Measurements from ENCODE around the gene C2CD4B. TPM values are rescaled to one million over a fixed set of nuclear protein-coding genes. Genes with fewer than 3 reads are reported as not detected.

C2CD4B gene
- total RNA-seq, 1 donor from 2014 or later = 7.9 TPM

DNA sequence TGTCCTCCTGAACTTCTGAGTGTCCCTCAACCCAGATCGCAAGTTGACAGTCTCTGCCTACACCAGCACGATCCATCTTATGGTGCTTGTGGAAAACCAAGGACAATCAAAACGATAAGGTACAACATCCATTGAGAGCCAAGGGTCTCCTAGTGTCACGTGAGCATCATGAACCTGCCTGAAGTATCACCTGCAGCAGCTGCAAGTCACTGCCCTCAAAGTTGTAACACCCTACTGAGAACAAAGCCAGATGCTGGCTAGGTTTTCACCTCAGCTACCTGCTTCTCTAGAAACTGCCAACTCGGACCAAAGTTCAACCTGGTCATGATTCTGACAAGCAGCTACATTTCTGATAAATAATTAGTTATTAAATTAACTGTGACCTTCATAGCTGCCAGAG lies 17.5 kb downstream of the C2CD4B start:
- DNase-seq = no peak

DNA sequence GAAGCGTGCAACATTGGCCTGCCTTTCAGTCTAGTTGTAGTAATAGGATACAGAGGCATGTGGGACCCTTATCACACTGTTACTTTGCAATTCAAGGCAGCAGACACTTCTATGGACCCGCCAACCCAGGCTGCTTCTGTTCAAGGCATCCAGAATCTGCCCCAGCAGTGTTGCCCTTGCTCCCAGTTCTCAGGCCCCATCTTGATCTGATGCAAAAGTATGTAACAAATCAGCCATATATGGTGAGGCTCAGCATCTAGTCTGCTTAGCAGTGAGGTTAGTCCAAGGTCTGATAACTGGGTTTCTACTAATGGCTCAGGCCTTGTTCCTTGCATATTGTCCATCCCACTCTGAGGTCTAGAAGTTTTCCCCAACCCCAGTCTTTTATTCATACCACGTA lies 17.9 kb downstream of the C2CD4B start:
- no peak for DNase-seq

DNA sequence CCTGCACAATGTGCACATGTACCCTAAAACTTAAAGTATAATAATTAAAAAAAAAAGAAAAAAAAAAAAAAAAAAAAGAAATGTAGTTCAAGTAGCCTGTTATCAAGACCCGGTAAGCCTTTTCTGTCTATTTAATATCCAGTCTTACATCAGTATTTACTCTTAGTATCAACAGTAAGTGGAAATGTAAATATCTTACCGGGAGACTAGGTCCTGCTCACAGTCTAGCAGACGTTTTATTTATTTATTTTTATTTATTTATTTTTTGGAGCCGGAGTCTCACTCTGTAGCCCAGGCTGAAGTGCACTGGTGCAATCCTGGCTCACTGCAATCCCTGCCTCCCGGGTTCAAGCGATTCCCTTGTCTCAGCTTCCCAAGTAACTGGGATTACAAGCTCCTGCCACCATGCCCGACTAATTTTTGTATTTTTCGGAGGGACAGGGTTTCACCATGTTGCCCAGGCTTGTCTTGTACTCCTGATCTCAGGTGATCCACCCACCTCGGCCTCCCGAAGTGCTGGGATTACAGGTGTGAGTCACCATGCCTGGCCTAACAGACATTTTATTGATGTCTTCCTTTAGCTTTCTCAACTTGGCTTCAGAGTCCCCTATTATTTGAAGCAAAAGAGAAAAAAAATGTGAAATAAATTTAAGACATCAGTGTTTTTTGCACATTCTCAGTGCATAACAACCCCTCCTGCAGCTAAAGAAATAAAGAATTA lies 19.9 kb downstream of the C2CD4B start:
- DNase-seq = no peak

DNA sequence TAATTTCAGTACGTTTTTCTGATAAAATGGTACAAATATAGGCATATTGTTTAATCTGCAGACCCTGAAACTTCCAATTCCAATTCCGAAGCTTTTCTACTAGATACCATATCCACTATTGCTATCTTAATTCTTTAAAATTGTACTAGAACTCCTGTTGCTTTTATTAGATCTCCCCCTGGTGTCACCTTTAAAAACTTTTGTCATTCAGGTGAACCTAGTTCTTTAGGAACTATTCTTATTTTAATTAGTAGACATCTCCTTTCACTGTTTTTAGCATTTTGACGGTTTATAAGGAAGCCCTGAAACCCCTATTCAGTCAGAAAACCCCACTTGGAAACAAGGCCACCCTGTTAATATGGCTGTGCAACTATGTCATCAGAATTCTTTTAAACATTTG lies 22.3 kb downstream of the C2CD4B start:
- no peak for DNase-seq

DNA sequence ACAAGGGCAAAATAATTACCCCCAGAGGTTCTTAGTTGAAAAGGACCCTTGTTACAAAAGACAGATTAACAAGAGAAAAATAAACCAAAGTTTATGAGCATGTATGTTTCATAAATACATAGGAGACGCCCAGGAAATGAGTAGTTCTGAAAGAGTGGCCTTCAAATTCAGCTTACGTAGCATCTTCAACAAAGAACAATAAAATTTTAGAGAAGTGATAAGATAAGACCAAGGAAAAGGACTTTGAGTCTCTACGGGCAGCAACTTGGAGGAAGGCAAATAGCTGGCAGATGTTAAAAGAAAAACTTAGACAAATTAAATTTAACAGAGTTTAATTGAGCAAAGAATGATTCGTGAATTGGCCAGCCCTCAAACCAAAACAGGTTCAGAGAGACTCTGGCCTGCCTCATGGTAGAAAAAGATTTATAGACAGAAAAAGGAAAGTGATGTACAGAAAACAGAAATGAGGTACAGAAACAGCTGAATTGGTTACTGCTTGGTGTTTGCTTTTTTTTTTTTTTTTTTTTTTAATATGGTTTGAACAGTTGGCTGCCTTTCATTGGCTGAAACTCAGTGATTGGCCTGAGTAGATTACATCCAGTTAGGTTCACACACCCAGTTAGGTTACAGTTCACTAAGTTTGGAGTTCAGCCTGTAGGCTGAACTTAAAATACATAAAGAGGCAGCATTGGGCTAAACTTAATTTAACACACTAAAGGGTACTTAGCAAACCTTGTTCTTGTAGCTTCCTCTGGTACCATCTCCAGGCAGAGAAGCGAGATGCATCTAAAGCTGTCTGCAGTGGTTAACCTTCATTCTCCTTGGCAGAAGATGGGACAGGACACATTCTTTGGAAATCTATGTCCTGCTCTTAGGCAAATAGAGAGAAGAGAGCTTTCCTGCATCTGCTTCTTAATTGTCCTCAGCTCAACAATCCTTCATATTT lies 23.2 kb downstream of the C2CD4B start:
- DNase-seq = no peak

DNA sequence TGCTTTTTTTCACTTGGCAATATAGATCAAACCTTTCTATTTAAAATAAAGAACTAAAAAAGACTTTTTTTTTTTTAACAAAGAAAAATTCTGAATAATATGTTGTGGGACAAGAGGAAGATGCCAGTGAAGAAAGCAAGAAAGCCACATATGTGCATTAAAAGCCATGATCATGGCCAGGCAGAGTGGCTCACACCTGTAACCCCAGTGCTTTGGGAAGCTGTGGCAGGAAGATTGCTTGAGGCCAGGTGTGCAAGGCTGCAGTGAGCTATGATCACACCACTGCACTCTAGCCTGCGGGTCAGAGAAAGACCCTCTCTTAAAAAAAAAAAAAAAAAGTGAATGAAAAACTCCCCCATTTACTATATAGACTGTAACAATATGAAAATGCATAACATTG lies 23.9 kb downstream of the C2CD4B start:
- DNase-seq = no peak

DNA sequence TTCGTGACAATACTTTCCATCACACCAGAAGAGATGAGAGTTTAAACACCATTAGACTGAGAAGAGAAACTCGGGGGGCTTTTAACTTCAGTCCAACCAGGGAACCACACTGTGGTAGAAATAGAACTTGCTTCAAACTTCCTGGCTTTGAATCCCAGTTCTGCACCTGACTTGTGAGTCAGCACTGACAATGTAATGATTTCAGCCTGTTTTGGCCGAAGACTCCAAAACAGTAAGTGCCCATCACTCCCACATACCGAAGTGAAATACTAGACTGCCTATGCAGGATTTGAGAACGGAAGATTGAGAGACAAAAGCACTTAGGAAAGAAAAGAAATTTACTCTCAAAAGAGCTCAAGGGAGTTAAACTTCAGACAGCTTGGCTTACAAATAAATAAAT lies 27.0 kb downstream of the C2CD4B start:
- DNase-seq = no peak

DNA sequence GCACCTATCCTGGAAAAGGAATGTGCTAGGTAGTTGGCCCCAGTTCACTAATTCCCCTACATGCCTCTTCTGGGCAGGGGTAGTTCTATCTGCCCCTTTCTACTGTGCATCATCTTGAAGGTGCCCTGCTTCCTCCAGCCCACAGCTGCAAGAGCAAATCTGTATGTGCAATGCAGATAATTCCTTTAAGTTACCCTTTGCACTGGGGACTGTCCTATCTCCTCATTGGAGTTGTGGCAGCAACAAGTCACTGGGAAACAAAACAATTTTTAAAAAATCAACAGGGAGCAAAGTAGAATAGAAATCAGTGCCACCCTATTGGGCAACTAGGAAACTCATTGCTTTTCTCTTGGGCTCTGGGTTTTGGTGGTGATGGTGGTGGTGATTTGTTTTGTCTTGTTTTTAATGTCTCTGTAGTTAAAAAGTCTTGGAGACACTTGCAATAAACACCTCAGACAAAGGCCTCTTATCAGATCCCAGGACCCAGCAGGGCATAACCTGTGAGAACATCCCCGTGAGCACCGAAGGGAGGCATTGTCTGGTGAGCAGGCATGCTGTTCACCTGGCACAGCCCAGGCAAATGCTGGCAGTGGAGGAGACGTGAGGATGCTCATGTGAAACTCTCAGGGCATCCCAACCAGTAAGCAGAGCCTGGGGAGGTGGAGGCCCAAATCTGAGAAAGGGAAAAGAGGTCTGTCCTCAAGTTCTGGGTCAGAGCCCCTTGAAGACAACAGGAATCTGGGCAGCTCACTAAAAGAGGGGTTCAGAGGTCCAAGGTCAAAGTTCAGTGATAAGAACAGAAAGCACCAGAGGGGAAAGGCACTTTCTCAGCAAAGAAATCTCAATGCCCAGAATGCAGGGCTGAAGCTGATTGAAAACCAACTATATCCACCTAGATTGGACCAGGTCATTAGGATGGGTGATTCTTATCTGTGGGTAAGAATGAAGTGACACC lies 27.9 kb downstream of the C2CD4B start:
- DNase-seq = no peak

DNA sequence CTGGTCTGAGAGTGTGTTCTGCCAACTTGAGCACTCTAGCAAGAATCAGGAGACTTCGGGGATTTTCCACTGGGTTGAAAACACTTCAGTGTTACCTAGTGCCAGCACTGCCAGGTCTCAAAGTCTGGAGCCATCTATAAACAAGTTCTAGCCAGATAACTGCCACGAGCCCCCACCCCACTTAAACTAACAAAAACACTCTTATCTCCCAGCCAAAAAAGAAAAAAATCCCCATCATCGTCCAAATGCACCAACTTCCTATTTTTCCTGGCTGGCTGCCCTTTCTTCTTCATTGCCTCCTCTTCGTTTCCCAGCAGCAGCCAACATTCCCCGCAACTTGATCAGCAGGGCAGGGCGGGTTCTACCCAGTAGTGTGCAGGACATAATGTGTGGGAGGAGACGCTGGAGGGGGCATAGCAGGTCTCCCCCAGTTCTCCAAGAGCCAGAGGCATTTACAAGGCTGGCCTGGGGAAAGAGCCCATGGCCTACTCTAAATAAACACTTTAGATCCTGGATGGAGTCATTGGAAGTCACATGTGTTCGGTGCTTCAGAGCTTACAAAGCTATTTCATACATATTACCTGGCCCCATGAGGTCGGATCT lies 29.5 kb downstream of the C2CD4B start:
- DNase-seq = no peak

DNA sequence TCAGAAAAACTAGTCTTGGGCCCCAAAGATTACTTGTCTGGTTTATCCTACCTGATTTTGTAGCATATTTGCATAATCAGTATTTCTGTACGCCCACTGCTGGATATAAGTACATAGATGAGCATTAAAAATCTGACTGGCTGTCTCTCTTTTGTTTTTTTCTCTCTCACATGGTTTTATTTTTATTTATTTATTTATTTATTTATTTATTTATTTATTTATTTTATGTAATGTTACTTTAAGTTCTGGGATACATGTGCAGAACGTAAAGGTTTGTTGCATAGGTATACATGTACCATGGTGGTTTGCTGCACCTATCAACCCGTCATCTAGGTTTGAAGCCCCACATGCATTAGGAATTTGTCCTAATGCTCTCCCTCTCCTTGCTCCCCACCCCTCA lies 31.9 kb downstream of the C2CD4B start:
- no peak for DNase-seq

DNA sequence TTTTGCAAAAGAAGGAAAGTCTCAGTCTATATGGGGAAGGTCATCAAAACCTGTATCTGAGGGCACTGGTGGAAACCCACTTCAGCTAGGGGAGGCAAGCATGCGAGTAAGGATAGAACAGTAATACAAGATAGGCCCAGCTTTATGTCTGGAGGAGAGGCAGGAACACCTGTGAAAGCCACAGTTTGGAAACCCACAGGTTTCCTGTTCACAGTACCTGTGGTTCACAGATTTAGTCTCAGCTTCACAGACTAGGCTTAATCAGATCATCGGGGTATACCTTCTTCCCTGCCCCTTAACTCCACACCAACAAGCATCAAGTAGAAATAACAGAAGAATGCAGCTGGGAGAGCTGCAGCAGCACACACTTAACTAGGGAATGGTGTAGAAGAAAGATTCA lies 36.2 kb downstream of the C2CD4B start:
- no peak for DNase-seq

DNA sequence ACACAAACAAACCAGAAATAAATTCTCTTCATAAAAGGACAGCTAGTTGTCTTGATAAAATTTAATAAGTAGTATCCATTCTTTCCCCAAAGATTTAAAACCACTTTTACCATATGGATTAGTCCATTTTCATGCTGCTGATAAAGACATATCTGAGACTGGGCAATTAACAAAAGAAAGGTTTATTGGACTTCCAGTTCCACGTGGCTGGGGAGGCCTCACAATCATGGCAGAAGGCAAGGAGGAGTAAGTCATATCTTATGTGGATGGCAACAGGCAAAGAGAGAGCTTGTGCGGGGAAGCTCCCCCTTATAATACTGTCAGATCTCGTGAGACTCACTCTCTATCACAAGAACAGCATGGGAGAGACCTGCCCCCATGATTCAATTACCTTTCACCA lies 38.7 kb downstream of the C2CD4B start:
- DNase-seq = no peak

DNA sequence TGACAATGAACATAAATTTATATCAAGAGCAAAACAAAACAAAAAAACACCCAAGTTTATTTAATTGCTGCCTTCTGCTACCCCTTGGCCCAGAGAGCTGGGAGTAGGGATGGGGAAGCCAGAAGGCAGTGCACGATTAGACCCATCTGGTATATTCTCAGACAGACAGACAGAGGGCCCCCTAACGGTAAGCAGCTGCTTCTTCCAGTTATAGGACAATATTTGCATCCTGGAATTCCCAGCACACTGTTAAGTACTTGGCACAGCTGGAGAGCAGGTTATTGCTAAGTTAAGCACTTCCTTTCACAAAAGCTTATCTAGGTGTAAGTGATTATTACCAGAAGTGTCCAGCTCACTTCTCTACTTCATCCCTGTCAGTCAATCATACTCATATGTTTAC lies 39.3 kb downstream of the C2CD4B start:
- DNase-seq = peak; percentile 34

DNA sequence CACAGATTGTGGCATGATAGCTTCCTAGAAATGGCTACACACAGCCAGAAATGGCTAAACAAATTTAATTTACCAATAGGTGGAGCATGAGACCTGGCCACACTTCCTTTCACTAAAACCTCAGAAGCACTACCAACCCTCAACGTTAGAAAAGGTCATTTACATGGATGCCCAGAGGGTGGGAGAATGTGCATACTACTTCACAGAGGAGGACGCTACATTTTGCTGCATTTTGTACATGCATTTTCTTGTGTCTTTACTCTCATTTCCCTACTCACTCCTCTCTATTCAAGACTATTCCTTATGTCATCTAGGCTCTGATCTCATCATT lies 40.1 kb downstream of the C2CD4B start:
- DNase-seq = no peak

DNA sequence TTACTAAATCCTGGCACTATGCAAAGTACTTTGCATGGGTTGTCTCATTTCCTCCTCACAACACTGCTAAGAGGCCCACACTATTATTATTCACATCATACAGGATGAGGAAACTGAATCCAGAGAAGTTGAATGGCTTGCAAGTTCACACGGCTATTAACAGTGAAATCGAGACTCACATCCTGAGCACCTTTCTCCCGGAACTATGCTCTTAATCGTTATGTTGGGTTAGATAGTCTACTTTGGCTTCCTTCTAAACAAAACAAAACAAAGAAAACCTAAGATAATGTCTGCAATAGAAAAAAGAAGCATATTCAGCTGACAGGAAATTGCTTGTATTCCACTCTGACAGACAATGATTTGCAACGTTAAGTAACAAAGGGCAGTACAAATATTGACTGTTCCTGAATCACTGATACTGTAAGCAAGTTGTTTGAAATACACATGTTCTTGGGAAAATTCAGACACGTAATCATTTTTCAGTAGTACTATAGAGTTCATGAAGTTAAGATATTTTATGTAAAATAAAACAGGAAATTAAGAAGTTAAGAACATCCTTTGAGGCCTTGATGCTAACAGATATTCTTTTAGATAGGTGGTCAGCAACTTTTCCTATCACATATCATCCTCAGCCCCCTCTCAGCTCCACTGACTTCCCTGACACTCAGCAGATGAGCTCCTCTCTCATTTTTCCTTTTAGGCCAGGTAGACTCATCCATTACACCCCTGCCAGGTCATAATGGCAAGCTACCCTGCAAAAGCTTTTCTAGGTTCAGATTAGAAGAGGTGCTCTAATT lies 40.7 kb downstream of the C2CD4B start:
- DNase-seq = peak; percentile 36

DNA sequence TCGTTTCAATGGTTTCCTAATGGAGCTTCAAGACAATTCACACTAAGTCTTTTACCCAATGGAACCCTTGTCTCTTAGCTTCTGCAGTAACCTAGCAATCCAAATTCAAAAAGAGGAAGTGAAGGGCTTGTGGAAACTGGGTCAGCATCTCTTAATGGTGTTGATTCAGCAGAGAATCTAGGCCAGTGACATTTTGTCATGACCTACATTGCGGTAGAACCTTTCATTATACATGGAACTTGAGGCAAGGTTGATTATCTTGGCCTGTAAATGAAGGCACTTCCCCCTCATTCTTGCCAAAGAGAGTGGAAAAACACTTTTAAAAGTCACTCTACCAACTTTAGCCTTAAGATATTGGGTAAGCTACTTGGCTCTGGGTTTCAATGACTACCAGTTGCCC lies 42.8 kb downstream of the C2CD4B start:
- no peak for DNase-seq

DNA sequence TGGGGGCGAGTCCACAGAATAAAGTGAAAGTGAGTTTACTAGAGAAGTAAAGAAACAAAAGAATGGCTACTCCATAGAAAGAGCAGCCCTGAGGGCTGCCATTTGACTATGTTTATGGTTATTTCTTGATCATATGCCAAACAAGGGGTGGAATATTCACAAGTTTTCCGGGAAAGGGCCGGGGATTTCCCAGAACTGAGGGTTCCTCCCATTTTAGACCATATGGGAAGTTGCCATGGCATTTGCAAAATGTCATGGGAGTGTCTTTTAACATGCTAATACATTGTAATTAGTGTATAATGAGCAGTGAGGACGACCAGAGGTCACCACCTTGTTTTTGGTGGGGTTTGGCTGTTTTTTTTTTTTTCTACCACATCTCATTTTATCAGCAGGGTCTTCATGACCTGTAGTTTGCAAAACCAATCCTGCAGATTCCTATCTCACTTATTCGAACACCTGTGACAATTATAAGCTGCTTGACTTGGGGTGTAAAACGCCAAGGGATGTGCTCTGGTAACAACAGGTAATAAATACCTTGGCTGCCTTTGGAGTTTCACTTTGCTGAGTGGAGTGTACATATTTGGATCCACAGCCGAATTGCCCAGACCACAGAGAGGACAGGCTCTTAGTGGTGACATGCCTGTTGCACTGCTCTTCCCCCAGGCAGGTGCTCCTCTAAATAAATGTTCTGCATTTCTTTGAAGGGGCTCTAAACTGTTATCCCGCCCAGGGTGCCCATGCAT lies 43.6 kb downstream of the C2CD4B start:
- no peak for DNase-seq

DNA sequence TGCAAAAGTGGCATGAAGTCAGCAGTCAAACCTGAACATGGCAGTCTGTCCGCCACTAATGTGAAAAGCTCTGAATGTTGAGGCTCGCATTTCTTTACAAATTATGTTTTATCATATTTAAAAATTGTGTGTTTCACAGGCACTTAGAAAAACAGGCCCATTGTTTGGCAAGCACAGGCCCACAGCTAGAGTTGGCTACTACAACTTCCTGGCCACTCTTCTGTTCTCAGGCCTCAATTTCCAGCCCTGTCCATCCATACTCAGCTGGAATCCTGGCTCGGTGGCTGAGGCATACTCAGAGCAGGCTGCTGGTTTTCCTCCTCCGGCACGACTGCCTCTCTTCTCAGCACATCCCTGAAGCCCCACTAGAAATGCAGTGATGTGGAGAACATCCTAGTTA lies 44.3 kb downstream of the C2CD4B start:
- no peak for DNase-seq

DNA sequence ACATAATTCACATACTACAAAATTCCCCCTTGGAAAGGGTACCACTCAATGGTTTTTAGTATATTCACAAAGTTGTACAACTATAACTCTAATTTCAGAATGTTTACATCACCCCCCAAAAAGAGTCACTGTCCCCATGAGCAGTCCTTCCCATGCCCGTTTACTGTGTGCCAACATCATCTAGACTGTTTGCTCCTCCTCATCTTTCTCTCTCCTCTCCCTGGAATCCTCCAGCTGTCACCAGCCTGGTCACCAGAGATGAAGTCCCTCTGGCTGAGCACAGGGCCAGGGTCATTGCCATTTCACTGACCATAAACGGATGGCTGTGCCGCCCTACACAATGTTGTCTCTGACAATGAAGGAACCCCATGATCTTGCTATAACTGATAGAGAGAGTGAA lies 45.2 kb downstream of the C2CD4B start:
- no peak for DNase-seq

DNA sequence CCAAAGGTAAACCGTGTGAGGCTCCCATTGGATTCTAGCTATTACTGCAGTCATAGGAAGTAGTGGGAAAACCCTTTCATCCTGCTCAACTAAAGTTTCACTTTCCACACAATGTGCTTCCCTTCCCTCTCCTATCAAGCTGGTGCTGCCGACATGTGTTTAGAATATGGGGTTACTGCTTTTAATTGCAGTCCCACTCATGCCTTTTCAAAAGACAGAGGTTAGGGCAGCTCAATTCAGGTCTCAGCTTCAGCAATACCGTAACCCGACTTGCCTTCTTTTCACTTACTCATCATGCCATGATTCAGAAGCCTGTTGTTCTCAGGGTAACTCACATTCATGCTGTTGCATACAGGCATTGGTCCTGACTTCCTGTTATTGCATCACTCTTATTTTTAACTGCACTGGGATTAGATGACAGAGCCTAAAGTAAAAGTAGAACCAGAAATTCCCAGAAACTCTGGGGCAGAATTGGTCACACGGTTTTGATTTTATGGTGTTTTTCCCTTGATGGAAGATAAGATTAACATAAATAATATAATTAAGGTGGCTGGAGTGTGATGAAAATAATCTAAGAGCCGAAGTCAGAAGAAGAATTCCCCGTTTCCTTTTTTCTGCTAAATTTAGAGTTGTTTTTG lies 45.7 kb downstream of the C2CD4B start:
- peak; percentile 60 for DNase-seq

Measured in skin of body (tissue), 2 donors.